Measurements from ENCODE around the gene NEMP1. TPM values are rescaled to one million over a fixed set of nuclear protein-coding genes. Genes with fewer than 3 reads are reported as not detected.
A peak's percentile ranks its signal among the peaks of the same experiment; 100 is the strongest.

NEMP1 gene
- polyA plus RNA-seq, 2 of the 4 experiments (the other 2 are of a cell fraction) = 12.7 to 28.4 TPM

GRCh38 chr12:57078519-57079404, at the start of gene NEMP1 (continued):
- TF ChIP-seq ZNF302 (CRISPR knock-in tag; IDR thresholded peaks at IDR 0.05) (no peak), HOXA7 (CRISPR knock-in tag; IDR thresholded peaks at IDR 0.05) (no peak), EP300 (IDR thresholded peaks at IDR 0.05) (no peak), HEYL (CRISPR knock-in tag; IDR thresholded peaks at IDR 0.05) (no peak), KDM1A (IDR thresholded peaks at IDR 0.05; ENCODE audit: low read depth) (no peak), CBX8 (IDR thresholded peaks at IDR 0.05) (no peak), PBX3 (IDR thresholded peaks at IDR 0.05) (peak; percentile 92), EHF (CRISPR knock-in tag; IDR thresholded peaks at IDR 0.05) (no peak), NR3C1 (IDR thresholded peaks at IDR 0.05) (no peak), ZSCAN20 (CRISPR knock-in tag; IDR thresholded peaks at IDR 0.05) (no peak), JUN (IDR thresholded peaks at IDR 0.05) (peak in 1 of 2 experiments; percentile 67; a peak in 2 of 5 replicates), EHMT2 (IDR thresholded peaks at IDR 0.05; ENCODE audit: low read depth) (no peak), RARB (CRISPR knock-in tag; IDR thresholded peaks at IDR 0.05) (no peak), GATA3 (IDR thresholded peaks at IDR 0.05; ENCODE audit: borderline replicate concordance) (no peak), TP53 (CRISPR knock-in tag; IDR thresholded peaks at IDR 0.05) (no peak), PHF8 (IDR thresholded peaks at IDR 0.05; ENCODE audit: borderline replicate concordance, low read depth) (no peak), ELK1 (IDR thresholded peaks at IDR 0.05; ENCODE audit: low read depth, low read length) (no peak), MAX (IDR thresholded peaks at IDR 0.05) (peak; percentile 95), POLR2A (IDR thresholded peaks at IDR 0.05; ENCODE audit: low read length) (peak; percentile 45), CHD4 (IDR thresholded peaks at IDR 0.05; ENCODE audit: borderline replicate concordance) (no peak), RCOR1 (IDR thresholded peaks at IDR 0.05; ENCODE audit: low read depth, low read length) (no peak), HOXB13 (CRISPR knock-in tag; IDR thresholded peaks at IDR 0.05; ENCODE audit: low read depth) (no peak), SMC3 (IDR thresholded peaks at IDR 0.05) (no peak), MYC (IDR thresholded peaks at IDR 0.05; ENCODE audit: borderline replicate concordance, low read length) (peak; percentile 20; the same call in 1 of the 2 replicates), MAZ (IDR thresholded peaks at IDR 0.05; ENCODE audit: borderline replicate concordance, low read depth, low read length) (no peak), ZC3H11A (IDR thresholded peaks at IDR 0.05) (no peak), CEBPB (IDR thresholded peaks at IDR 0.05) (no peak), USF2 (IDR thresholded peaks at IDR 0.05) (peak; percentile 92)
- TF ChIP-seq, protein P1, sequence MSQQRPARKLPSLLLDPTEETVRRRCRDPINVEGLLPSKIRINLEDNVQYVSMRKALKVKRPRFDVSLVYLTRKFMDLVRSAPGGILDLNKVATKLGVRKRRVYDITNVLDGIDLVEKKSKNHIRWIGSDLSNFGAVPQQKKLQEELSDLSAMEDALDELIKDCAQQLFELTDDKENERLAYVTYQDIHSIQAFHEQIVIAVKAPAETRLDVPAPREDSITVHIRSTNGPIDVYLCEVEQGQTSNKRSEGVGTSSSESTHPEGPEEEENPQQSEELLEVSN (IDR thresholded peaks at IDR 0.05; ENCODE audit: borderline replicate concordance, low read depth) = peak; percentile 92
- TF ChIP-seq, protein P2, sequence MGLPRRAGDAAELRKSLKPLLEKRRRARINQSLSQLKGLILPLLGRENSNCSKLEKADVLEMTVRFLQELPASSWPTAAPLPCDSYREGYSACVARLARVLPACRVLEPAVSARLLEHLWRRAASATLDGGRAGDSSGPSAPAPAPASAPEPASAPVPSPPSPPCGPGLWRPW (IDR thresholded peaks at IDR 0.05) = no peak
